GM12875 (cell line): Measurements from ENCODE around the gene KRT7.
"Not testable (repeated sequence)": the region's sequence is repeated elsewhere in the genome, so short reads cannot be mapped to it uniquely, and the experiment has no call there.

Experiments used
- H3K4me3 ChIP-seq: one replicate; pipeline ENCODE4 v1.5.1; 2011; ENCODE audit warnings: low read depth, low read length, control low read depth
- CTCF ChIP-seq: IDR thresholded peaks from 2 replicates; pipeline ENCODE4 v1.5.1; 2011; ENCODE audit warnings: low read depth, mild to moderate bottlenecking, control low read depth, inconsistent platforms, low read length, moderate library complexity, borderline replicate concordance; ENCODE audit not compliant: insufficient read depth

KRT7 gene

GRCh38 chr12:52253391-52254179 is 20.5 kb downstream of the KRT7 start:
- TF ChIP-seq CTCF: no peak

DNA sequence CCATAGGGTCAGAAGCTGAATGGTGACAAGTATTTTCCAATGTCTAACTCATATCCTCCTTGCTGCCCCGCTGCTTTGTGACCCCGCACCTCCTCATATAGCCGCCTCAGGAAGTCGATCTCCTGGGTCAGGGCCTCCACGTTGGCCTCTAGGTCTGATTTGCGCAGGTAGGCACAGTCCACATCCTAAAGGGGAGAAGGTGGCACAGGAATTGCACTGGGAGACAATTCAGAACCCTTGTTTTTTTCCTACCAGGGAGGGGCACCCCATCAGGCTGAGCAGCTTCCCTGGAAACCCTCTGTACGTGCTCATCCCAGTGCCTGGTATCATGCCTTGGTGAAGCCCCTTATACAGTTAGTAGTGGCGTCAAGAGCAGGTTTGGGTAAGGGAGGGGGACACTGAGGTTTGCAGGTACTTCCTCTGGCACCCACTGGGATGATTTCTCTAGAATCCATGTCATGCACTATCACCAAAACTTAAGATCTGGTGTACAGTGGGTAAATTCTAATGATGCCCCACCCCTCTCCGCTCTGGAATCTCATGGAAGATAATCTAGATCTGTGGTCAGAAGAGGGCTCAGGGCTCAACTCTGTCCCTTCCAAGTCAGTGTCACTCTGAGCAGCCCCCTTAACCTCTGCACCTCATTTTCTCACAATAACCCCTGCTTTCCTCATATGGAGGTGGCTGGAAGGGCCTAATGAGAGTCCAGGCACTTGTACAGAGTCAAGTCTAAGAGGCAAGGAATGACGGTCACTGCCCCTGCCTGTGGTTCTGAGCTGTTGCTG is 21.3 kb downstream of the KRT7 start:
- H3K4me3 ChIP-seq: no peak overlapping the region
- TF ChIP-seq CTCF: no peak

More at GRCh38 chr12:52253391-52254179, 20.5 kb downstream of the KRT7 start:
- H3K4me3 ChIP-seq: no peak overlapping the region

DNA sequence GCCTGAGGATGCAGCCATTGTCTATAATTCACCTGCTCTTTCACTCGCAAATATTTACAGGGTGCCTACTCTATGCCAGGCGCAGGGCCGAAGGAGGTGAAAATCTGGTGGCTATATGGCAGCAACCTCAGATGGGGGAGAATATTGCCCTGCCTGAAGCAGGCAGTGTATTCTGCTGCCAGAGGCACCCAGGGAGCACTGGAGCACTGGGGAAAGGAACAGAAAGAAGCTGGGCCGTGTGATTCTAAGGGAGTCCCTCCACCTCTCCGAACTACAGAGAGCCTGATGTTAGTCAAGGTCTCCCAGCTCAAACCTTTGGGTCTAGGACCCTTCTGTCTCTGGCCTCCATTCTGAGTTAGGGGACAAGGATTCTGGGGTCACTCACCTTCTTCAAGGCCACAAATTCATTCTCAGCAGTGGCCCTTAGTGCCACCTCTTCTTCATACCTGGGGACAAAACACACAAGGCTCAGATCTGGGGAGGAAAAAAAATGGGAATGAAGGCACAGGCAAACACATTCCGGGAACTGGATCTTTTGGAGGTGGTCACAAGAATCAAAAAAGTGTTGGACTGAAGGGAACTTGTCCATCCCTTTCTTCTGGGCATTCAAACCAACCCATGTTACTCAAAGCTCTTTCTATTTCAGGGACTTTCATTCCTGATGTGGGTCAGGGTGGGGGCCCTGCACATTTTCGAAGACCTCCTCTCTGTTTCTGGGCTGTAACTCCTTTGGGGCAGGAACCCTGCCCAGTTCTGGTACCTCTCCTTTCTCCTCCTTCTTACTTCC is 22.1 kb downstream of the KRT7 start:
- H3K4me3 ChIP-seq: no peak overlapping the region
- TF ChIP-seq CTCF: no peak

DNA sequence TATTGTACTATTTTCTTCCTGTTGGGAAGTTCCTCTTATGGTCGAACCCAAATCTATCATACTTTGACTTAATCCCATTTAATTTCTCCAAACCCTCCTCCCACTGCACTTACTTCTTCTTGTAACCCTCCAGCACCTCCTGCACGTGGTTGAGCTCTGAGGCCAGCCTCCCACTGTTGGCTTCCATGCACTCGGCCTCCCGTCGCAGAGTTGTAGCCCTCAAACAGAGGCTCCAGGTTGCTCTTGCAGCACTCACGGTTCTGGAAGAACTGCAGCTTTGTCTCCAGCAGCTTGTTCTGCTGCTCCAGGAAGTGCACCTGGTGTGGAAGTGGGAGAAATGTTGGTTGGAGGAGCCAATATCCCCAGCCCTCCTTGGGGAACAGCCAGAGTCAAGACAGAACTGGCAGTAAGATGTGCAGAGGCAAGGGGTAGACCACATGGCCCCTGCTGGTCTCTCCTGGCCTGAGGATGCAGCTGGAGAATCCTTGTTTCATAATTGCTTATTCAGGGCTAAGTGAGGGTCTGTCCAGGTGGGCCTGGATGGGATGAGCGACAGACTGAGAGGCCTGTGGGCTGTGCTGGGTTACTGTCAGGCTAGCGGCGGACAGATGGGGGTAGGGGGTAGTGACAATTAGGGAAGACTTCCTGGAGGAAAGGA is 23.0 kb downstream of the KRT7 start:
- TF ChIP-seq CTCF: no peak
- H3K4me3 ChIP-seq: no peak overlapping the region

DNA sequence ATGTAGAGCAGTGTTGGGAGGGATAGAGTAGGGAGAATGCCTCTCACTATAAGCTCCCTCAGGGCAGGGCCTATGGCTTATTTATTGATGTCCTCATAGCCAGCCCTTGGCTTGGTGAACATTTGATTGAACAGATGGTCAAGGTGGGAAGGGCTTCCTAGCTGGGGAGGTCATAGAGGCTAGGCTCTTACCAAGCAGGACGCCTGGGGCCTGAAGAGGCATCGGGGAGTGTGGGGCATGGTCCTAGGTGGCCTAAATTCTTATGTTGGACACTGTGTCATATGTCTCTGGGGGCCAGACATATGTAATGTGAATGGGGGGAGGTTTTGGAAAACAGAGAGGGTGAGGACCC is 23.5 kb downstream of the KRT7 start:
- TF ChIP-seq CTCF: no peak
- no peak overlapping the region for H3K4me3 ChIP-seq

- TF ChIP-seq CTCF: no peak
- no peak overlapping the region for H3K4me3 ChIP-seq
Observed at GRCh38 chr12:52257074-52257551, 24.1 kb downstream of the KRT7 start.

DNA sequence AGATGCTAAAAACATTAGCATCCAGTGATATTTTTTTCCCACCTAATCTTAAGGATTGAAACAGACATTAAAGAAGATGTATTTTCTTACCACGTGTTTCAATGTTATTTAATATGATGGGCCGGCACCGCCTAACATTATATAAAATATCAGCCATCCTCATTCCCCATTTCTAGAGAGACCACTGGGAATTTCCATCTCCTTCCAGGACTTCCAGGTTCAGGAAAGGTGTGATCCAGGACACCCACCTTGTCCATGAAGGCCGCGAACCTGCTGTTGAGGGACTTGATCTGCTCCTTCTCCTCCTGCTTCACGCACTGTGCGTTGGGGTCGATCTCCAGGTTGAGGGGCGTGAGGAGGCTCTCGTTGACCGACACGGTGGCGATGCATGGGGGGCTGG is 24.9 kb downstream of the KRT7 start:
- H3K4me3 ChIP-seq: not testable (repeated sequence)
